Myocyte (in vitro differentiated cells): ENCODE measurements around the gene FOXI1. TPM values are rescaled to one million over a fixed set of nuclear protein-coding genes. Genes with fewer than 3 reads are reported as not detected.
A peak's percentile ranks its signal among the peaks of the same experiment; 100 is the strongest.

Experiments used
- DNase-seq: peaks from one replicate; pipeline ENCODE4 v3.0.0-alpha.2; 2012; ENCODE audit warnings: low read depth
- polyA plus RNA-seq: library from polyadenylated mRNA; unstranded; fragments of >200 nt; gene quantifications from one replicate; pipeline ENCODE4 v1.2.1, GENCODE V29; 2012; ENCODE audit warnings: missing spikeins
- total RNA-seq: library from RNA; depleted of rRNA; stranded (reverse); fragments of >200 nt; gene quantifications from 2 replicates; pipeline ENCODE4 v1.2.3, GENCODE V29; 2014

Gene FOXI1
- total RNA-seq, result not detected in 2 replicates
- polyA plus RNA-seq, result not detected

DNA sequence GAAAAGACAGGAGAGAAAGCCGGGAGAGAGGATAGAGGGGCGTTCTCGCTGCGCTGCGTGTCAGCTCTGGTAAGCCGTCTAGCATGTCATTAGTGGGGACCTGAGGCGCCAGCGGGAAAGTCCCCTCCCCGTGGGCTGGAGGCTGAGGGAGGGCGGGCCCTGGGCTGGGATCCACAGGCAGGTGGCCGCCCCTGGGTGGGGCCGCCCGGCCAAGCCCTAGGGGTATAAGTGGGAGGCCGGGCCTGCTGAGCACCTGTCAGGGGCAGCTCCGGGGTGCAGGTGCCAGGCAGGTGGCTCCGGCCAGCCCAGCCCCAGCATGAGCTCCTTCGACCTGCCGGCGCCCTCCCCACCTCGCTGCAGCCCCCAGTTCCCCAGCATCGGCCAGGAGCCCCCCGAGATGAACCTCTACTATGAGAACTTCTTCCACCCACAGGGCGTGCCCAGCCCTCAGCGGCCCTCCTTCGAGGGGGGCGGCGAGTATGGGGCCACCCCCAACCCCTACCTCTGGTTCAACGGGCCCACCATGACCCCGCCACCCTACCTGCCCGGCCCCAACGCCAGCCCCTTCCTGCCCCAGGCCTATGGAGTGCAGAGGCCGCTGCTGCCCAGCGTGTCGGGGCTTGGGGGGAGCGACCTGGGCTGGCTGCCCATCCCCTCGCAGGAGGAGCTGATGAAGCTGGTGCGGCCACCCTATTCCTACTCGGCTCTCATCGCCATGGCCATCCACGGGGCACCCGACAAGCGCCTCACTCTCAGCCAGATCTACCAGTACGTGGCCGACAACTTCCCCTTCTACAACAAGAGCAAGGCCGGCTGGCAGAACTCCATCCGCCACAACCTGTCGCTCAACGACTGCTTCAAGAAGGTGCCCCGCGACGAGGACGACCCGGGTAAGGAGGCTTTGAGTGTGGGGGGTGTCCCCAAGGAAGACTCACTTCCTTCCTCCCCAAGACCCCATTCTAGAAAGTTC lies at the start of gene FOXI1:
FOXI1 (plus strand) TSS at position 256 of the 970 bp plus-strand sequence; CDS start at position 317, 61 bp downstream.
- DNase-seq, result no peak

DNA sequence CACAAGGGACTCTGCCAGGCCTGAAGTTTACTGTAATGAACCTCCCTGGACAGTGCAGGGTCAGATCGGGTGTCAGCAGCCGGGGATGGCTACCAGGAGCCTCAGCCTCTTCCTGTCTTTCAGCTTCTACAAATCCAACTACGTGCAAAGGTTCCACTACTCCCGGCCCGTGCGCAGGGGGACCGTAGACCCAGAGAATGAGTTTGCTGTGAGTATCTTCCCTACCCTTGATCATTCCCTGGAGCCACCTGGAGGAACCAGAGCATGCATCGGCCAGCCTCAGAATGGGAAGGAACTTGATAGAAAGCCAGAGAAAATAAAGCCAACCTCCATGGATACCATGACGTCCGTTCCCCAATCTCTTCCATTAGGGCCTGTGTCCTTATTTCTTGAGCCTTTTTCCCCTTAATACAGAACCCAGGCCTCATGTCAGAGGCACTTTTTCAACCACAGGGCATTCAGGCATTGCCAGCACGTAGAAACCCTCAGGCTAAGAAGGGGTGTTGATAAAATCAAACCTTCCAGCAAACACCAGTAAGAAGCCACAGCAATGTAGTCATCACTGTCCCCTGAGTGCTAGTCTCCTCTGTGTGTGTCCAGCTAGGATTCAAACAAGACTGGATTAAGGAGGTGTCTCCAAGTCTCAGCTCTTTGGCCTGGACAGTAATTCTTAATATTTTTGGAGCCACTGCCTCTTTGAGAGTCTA lies 49.0 kb upstream of the FOXI1 start:
- DNase-seq, result no peak

DNA sequence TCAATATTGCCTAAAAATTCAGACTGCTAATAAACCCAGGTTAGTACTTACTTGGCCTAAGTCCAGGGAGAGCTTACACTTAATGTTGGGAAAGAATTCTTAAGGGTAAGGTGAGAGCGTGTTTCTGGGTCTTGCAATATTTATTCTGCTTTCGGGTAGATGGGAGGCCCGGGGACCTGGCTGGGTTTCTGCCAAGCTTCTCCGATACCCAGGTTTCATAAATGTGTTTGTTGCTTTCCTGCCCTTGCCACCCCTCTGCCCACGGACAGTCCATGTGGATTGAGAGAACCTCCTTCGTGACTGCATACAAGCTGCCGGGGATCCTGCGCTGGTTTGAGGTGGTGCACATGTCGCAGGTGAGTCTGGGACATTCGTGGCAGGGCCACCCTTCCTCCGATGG lies 48.4 kb upstream of the FOXI1 start:
- no peak for DNase-seq

DNA sequence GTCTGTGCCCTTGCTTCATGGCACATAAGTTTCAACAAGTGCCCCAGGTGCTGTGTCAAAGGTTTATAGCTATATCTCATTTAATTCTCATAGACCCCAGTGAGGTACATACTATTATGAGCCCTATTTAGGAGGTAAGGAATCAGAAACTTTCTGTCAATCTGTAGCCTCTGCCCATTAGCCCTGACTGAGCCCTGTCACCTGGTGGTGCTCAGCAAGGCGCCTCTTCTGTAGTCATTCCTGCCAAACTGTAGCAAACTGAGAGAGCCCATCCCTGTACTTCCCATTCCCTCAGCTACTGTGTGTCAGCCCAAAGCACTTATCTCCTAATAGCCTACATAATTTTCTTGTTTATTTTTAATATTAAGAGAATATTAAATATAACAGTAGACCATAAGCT lies 46.5 kb upstream of the FOXI1 start:
- no peak for DNase-seq

DNA sequence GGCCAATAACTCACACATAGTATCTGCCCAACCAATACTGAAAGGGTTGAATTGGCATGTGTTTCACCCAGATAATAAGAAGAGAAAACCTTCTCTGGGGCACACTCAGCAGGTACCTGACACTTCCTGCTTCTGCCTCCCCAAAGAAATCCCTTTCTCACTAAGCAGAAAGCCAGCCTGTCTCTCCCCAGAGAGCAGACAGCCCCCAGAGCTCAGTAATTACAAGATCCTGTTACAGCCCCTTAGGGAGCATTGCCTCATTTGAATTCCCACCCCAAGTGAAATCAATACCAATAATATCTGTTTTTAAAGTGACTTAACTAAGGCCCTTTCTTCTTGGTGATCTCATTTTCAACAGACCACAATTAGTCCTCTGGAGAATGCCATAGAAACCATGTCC lies 38.5 kb upstream of the FOXI1 start:
- no peak for DNase-seq

DNA sequence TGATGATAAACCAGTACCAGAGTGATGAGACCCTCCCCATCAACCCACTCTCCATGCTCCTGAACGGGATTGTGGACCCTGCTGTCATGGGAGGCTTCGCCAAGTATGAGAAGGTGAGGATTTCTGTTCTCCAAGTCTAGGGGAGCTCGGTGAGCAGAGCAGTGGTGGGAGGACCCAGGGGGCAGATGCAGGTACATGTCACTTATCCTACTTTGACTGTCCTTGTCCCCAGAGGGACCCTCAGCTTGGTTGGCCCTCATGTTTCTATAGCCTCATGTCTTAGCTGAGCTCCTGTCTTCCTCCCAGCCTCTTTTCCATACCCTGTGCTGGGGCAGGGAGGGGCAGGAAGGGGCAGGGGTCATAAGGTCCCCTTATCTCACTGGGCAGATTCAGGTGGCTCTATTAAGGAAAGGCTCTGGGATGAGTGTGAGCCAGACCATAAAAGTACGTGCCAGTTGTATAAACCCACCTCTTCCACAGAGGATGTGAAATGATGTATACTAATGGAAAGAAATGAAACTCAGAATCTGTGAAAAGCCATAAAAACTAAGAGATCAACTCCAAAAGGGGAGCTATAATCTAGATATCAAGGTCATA lies 38.0 kb upstream of the FOXI1 start:
- no peak for DNase-seq

GRCh38 chr5:170069512-170069911 lies 36.2 kb upstream of the FOXI1 start:
- DNase-seq, result no peak

GRCh38 chr5:170070556-170071412 lies 34.9 kb upstream of the FOXI1 start:
- peak; percentile 27 for DNase-seq

- no peak for DNase-seq
Measured at GRCh38 chr5:170071748-170072147, 33.9 kb upstream of the FOXI1 start.

GRCh38 chr5:170075696-170076095 lies 30.0 kb upstream of the FOXI1 start:
- no peak for DNase-seq

- DNase-seq, result peak; percentile 10
Measured at GRCh38 chr5:170076211-170076610, 29.5 kb upstream of the FOXI1 start.

DNA sequence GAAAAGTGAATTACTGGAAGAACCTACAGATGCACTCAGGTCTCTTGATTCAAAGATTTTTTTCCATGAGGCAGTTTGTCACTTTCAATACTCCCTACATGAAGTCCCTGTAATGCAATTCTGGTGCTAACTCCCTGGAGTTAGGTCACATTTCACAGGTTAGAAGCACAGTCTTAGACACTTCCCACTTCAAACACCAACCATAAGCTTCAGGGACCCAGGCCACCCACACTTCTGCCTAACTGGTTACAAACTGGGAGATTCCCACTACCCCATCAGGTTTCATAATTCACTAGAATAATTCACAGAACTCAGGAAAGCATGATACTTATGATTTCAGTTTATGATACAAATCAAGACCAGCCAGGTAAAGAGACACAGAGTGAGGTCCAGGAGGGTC lies 29.0 kb upstream of the FOXI1 start:
- DNase-seq, result no peak

- DNase-seq, result no peak
Measured at GRCh38 chr5:170077526-170077925, 28.2 kb upstream of the FOXI1 start.

- DNase-seq, result no peak
Measured at GRCh38 chr5:170078458-170078857, 27.2 kb upstream of the FOXI1 start.

GRCh38 chr5:170078931-170079330 lies 26.8 kb upstream of the FOXI1 start:
- DNase-seq, result no peak

DNA sequence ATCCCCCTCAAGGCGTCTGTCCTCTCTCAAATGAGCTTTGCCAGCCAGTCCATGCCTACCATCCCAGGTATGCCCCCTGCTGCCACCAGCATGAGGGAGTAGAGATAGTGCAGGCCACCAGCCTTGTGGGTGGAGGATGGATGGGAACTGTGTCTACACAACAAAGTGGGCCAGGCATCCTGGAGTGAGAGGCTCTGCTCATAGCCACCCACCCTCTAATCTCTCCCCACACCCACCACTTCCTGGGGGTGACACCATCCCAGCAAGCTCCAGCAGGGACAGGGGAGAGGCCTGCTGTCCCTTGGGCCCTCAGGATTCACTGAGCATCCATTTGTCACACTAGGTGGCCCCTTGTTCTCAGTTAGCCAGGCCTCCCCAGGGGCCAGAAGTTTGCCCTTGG lies 25.5 kb upstream of the FOXI1 start:
- DNase-seq, result no peak

- DNase-seq, result no peak
Measured at GRCh38 chr5:170080786-170081445, 24.8 kb upstream of the FOXI1 start.

GRCh38 chr5:170081616-170082015 lies 24.1 kb upstream of the FOXI1 start:
- no peak for DNase-seq

DNA sequence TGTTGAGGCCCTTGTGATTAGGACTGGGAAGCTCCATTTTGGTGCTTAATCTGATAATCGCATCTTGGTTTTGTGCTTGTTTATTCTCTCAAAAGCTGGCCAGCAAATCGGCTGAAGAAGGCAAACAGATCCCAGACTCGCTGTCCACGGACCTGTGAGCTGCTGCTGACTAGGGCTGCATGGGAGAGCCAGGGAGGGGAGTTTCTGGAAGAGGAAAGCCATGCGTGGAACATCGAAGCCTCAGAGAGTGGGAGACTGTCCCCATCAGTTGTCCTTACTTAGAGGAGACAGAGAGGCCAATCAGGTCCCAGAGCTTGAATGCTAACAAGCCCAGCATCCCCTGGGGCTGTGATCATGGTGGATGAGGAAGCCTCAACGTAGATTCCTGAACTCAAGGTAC lies 23.0 kb upstream of the FOXI1 start:
- DNase-seq, result no peak

GRCh38 chr5:170087168-170087817 lies 18.4 kb upstream of the FOXI1 start:
- DNase-seq, result no peak
